Fibroblast of skin of scalp (primary cell): Measurements from ENCODE around the gene CFAP206. TPM values are rescaled to one million over a fixed set of nuclear protein-coding genes. Genes with fewer than 3 reads are reported as not detected.

Experiments used
- DNase-seq: peaks from one replicate; pipeline ENCODE4 v3.0.0-alpha.2; 2013
- polyA plus RNA-seq, 2 experiments: library from polyadenylated mRNA; unstranded; fragments of 120-200 nt; gene quantifications; one replicate each; pipeline ENCODE4 v1.2.1, GENCODE V29; 2013; ENCODE audit not compliant: insufficient read length in 2 of 2

The CFAP206 gene
- 0.14 TPM for polyA plus RNA-seq (2013, experiment 1 of 2; ENCODE audit: insufficient read length)
- 0.21 TPM for polyA plus RNA-seq (2013, experiment 2 of 2; ENCODE audit: insufficient read length)

GRCh38 chr6:87407901-87408720 is at the start of gene CFAP206:
TSS of gene CFAP206 (plus strand) at chr6:87407972. CDS start at chr6:87409840, 1,868 bp downstream.
- peak; percentile 80 for DNase-seq

GRCh38 chr6:87364602-87365252 is 43.0 kb upstream of the CFAP206 start:
- no peak for DNase-seq

DNA sequence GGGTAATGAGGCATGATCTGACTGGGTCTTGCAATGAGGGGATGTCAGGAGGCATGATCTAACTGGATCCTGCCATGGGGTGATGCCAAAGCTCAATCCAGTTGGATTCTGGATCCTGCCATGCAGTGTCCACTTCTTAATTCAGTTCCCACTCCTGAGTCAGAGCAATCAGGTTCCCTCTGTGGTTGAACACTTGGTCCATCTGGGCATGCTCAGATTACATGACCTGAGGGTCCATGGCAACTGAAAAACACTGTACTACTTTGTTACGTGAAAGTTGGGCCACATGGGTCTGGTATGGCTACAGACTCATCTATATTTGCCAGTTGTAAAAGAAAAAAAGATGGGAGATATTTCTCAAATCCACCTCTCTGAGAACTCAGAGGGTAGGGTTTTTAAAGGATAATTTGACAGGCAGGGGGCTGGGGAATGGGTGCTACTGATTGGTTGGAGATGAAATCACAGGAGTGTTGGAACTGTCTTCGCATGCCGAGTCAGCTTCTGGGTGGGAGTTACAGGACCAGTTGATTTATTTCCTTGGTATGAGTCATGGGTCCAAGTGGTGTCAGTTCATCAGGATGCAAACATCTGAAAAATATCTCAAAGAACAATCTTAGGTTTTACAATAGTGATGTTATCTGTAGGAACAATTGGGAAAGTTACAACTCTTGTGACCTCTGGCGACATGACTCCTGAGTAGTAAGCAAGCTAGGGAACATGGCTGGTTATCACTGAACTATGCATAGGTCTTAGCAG is 41.5 kb upstream of the CFAP206 start:
- peak; percentile 7 for DNase-seq

- no peak for DNase-seq
Observed at GRCh38 chr6:87366899-87367298, 40.9 kb upstream of the CFAP206 start.

GRCh38 chr6:87373377-87373776 is 34.4 kb upstream of the CFAP206 start:
- DNase-seq, result no peak

- no peak for DNase-seq
Observed at GRCh38 chr6:87375315-87375714, 32.5 kb upstream of the CFAP206 start.

- DNase-seq, result no peak
Observed at GRCh38 chr6:87376643-87377042, 31.1 kb upstream of the CFAP206 start.

DNA sequence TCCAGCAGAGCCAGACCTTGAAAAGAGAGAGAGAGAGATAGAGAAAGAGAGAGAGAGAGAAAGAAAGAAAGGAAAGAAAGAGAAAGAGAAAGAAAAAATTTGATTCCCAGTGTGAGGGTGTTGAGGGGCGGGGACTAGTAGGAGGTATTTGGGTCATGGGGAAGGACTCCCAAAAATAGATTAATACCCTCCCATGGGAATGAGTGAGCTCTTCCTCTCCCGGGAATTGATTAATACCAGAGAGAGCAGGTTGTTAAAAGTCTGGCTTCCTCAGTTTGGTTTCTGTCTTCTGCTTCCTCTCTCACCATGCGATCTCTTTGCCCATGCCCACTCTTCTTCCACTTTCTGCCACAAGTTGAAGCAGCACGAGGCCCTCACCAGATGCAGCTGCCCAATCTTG is 28.8 kb upstream of the CFAP206 start:
- peak; percentile 6 for DNase-seq

GRCh38 chr6:87382861-87383260 is 24.9 kb upstream of the CFAP206 start:
- DNase-seq, result no peak

- DNase-seq, result no peak
Observed at GRCh38 chr6:87384038-87384437, 23.7 kb upstream of the CFAP206 start.

- no peak for DNase-seq
Observed at GRCh38 chr6:87384449-87384848, 23.3 kb upstream of the CFAP206 start.

- DNase-seq, result peak; percentile 35
Observed at GRCh38 chr6:87391334-87391733, 16.4 kb upstream of the CFAP206 start.

- peak; percentile 68 for DNase-seq
Observed at GRCh38 chr6:87393026-87393622, 14.6 kb upstream of the CFAP206 start.

DNA sequence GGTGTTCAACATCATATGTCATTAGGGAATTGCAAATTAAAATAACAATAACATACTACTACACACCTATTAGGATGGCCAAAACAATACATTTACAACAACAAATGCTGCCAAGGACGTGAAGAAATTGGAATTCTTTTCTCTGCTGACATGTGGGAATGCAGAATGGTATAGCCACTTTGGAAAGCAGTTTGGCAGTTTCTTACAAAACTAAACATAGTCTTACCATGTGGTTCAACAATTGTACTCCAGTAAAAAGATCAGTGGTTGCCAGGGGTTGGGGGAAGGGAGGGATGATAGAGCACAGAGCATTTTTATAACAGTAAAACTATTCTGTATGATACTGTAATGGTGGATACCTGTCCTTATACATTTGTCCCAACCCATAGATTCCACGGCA is 12.3 kb upstream of the CFAP206 start:
- no peak for DNase-seq

DNA sequence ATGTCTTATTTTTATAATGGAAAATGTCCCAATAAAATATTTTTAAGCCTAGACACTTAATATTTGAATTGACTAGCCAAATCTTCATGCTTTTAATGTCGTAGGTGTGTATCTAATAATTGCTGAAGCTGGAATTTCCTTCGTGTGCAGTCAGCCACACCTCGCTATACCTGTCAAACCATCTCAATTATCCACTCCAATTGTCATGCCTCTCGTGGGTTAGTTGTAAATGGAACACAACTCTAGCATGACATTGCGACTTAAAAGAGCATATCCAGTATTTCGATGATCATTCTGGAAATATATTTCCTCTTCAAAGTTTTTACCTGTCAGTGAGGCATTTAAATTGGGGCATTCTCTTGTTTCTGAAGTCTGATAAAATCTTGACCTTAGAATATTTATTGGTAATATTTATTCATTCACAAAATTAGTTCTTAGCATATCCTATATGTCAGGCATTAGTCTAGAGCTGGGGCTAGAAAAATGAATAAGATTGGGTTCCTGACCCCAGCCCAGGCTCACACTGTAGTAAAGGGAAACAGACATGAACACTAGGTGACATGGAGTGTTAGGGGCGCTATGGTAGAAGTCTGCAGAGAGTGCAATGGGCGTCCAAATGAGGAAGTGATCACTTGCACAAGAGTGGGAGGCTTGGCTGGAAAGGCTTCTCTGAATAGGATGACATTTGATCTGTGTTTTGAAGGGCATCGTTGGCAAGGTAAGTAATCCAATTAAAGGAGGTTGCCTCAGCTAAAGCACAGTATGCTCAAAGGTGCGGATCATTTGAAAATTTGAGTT is 11.0 kb upstream of the CFAP206 start:
- no peak for DNase-seq

DNA sequence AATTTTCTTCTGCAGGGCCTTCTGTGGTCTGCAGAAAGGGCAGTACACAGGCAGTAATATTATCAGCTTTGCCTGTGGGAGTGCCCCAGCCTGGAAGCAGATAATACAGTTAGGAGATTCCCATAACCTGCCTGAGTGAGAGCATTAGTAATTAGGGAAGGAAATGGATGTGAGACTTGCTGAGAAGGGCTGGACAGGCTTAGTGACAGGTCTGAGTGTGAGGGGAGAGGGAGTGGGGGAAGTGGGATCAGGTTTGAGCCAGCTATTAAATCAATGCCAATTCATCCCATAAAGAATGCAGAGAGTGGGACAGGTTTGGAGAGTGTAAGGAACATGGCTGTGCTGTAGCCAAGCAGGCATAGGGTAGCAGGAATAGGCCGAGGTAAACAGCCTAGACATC is 10.1 kb upstream of the CFAP206 start:
- no peak for DNase-seq

DNA sequence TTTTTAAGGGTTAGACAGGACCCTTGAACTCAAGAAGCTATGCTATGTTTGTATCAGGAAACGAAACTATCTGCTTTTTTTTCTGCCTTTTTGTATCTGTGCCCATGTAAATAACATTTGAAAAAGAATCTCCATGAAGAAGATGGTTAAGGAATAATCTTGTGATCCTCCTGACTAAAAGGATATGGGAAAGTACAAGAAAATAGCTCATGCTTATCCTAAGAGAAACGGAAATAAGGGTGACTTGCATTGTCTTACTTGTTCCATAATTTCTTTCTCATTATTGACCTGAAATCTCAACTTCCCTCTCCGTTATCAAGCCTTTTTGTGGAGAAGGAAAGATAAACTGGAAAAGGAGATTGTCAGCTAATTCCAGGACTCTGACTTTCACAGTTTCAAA is 5.9 kb upstream of the CFAP206 start:
- no peak for DNase-seq

DNA sequence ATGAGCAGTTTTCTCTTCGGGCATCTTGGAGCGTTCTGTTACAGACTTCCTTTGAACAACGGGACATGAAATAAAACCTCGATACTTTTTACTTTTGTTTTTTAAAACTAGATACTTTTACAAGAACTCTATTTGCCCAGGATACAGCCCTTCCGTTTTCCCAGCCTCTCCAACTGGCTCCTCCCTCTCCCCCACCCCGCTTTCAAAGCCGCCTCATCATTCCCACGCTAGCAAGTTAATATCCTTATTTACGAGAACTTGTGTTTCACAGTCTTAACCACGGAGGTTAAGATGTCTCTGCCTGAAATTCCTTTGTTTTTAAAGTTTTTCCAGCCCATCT is 241 bp upstream of the CFAP206 start:
- peak; percentile 48 for DNase-seq

DNA sequence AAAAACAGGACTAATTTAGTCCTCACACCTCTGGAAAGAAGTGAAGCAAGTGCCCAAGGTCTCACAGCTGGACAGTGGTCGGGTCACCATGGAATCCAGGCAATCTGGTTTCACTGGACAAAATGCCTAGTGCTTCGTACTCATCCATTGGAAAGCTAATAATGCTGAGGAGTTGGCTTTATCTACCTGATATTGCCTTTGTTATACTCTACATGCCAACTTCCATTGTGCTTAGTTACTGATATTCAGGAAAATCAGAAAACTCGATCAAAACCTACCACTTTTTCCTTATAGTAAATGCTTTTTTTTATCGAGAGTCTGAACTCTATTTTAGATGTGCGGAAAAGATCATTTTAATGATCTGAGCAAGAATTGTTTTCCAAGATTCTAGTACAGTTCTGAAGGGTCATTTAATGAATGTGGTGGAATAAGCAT is 966 bp downstream of the CFAP206 start:
- DNase-seq, result no peak

DNA sequence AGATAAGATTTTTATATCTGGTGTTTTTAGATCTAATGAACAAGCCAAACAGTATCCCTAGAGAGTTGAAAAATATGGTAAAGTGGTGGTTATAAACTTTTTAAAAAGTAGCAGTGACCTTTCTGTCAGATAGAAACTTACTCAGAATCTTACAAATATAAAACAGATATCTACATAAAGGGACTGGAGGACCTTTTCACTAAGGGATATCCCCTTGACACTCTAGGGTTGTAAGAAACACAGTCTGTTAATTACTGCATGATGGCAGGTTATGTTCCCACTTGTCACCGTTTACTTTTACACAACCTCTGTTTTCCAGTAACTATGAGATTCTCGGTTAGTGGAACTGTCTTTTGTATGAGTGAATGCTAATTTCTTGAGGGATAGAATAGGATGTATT is 11.5 kb downstream of the CFAP206 start:
- no peak for DNase-seq

DNA sequence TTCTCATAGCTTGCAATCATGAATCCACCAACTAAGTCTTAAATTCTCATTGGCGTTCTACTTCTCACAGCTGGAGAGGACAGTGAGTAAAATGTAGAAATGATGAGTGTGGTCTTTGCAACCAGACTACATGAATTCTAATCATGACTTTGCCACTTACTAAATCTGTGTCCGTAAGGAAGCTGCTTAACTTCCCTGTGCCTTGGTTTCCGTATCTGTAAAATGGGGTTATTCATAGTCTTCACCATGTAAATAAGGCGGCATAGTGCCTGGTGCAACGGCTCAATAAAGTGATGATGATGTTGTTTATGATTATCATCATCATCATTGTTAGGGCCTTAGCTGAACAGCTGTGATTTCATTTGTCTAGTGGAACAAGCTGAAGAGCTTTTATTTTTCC is 12.6 kb downstream of the CFAP206 start:
- DNase-seq, result no peak

GRCh38 chr6:87421576-87421975 is 13.8 kb downstream of the CFAP206 start:
- no peak for DNase-seq
